ENCODE measurements around the gene EIPR1.

- TF ChIP-seq TBP (CRISPR knock-in tag; IDR thresholded peaks at IDR 0.05) (no peak), STAT5B (CRISPR knock-in tag; IDR thresholded peaks at IDR 0.05) (no peak), CTCF (CRISPR knock-in tag; IDR thresholded peaks at IDR 0.05) (no peak), ATF3 (CRISPR knock-in tag; IDR thresholded peaks at IDR 0.05) (no peak), TAF1 (CRISPR knock-in tag; IDR thresholded peaks at IDR 0.05) (no peak), NR2F2 (IDR thresholded peaks at IDR 0.05; ENCODE audit: borderline replicate concordance, low read depth) (no peak), PBX3 (CRISPR knock-in tag; IDR thresholded peaks at IDR 0.05; ENCODE audit: borderline replicate concordance) (no peak)
Measured at GRCh38 chr2:3403587-3404334, 26.1 kb upstream of the EIPR1 start.

All from HepG2 (cell line).